MCF 10A (cell line): Measurements from ENCODE around the gene NAPB. TPM values are rescaled to one million over a fixed set of nuclear protein-coding genes. Genes with fewer than 3 reads are reported as not detected.

Source experiments
- BruUV-seq: library from RNA; stranded (reverse); fragments of 400-500 nt; replicated peaks from 2 replicates; lab custom pipeline; 2021; lab: Mats Ljungman, UMichigan
- CTCF ChIA-PET: fragments of 300-600 bp; sonication (Branson Sonifier 250); formaldehyde crosslinking; extraction: SDS; loops from one replicate; lab custom pipeline; 2021; ENCODE audit warnings: antibody characterized with exemption, inconsistent platforms; lab: Yijun Ruan, JAX
- POLR2A ChIA-PET: fragments of 300-600, 350-650 bp; sonication (Branson Sonifier 250); formaldehyde crosslinking; extraction: SDS; loops from one replicate; lab custom pipeline; 2020; ENCODE audit warnings: antibody characterized with exemption, inconsistent platforms; lab: Yijun Ruan, JAX
- DNase-seq: peaks from one replicate; pipeline ENCODE4 v3.0.0-alpha.2; 2018; ENCODE audit not compliant: unreplicated experiment
- H3K27ac Mint-ChIP-seq: one replicate; pipeline ENCODE4 v1.8.0; 2022; ENCODE audit warnings: mild to moderate bottlenecking, low read depth, mixed read lengths; ENCODE audit not compliant: unreplicated experiment
- H3K27me3 Mint-ChIP-seq: one replicate; pipeline ENCODE4 v1.8.0; 2022; ENCODE audit warnings: mixed read lengths; ENCODE audit not compliant: insufficient read depth, unreplicated experiment
- H3K36me3 Mint-ChIP-seq: one replicate; pipeline ENCODE4 v1.8.0; 2022; ENCODE audit warnings: mild to moderate bottlenecking, moderate library complexity, mixed read lengths; ENCODE audit not compliant: insufficient read depth, unreplicated experiment
- H3K4me1 Mint-ChIP-seq: one replicate; pipeline ENCODE4 v1.8.0; 2022; ENCODE audit warnings: mixed read lengths; ENCODE audit not compliant: insufficient read depth, unreplicated experiment
- H3K4me3 Mint-ChIP-seq: one replicate; pipeline ENCODE4 v1.8.0; 2022; ENCODE audit warnings: mild to moderate bottlenecking, moderate library complexity, mixed read lengths; ENCODE audit not compliant: unreplicated experiment
- H3K9me3 Mint-ChIP-seq: one replicate; pipeline ENCODE4 v1.8.0; 2022; ENCODE audit warnings: mixed read lengths; ENCODE audit not compliant: unreplicated experiment
- intact Hi-C: fragments of 100-400 bp; cut with micrococcal nuclease; formaldehyde crosslinking; loops from 2 replicates; pipeline ENCODE4 v1.14.1; 2022
- total RNA-seq: library from RNA; stranded (reverse); gene quantifications from 2 replicates; pipeline ENCODE4 v1.2.3, GENCODE V29; 2022
- TF ChIP-seq, protein P1 (sequence below): fragments of 200-600 bp; IDR thresholded peaks from one replicate; pipeline ENCODE4 v1.8.0; 2022; ENCODE audit warnings: antibody characterized with exemption, mild to moderate bottlenecking; ENCODE audit not compliant: unreplicated experiment

NAPB gene
- total RNA-seq, 1 experiment from 2014 or later = 9.6 TPM

DNA sequence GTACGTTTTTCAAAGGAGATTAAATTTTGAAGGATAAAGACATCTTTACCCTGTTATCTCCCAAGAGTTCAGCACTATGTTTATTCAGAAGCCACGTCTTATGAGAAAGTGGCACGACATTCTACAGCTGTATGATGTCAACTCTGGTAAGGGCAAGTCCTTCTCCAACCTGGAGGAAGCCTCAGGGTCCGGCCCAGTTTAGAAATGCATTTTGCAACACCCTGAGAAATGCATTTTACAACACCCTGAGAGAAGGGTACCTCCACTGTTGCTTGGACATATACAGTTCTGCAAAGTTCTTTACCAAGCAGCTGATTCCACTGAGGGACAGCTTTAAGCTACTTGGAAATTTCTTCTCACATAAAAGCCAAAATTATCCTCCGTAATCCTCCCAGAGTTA lies 17.5 kb downstream of the NAPB start:
- H3K27ac Mint-ChIP-seq = no peak overlapping the region
- CTCF ChIA-PET = interaction anchor here (0.6 to 3.6 kb wide), 10 partner anchors 12 to 203 kb away, joined by 3 to 19 read pairs (median 4); partner anchors contain the start of genes CST9 and NXT1

DNA sequence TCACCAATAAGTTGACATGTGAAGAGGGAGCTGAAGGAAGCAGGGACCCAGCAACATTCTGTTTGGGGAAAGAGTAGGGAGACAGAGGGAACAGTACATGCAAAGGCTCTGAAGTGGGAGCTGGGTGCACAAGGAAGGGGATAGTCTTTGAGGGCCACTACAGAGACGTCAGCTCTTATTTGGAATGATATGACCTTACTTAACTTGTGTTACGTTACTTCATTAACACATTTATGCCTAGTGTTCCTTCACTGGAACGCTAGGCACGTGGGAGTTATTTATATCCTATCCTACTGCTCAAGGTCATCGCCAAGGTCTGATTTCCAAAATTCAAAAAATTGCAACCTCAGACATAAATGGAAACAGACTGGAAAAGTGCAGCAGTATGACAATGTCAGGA lies 20.2 kb downstream of the NAPB start:
- Mint-ChIP-seq H3K4me1 (peaks cover 12% of the 10 kb centered on the region), H3K36me3 (peaks cover 45% of the 10 kb centered on the region), H3K27ac (no peak overlapping the region), H3K9me3 (no peaks in the 10 kb centered on the region), H3K4me3 (no peak overlapping the region), H3K27me3 (no peaks in the 10 kb centered on the region)
- intact Hi-C loops = no loop called here
- no peak for DNase-seq
- CTCF ChIA-PET = interaction anchor here (0.5 to 2.2 kb wide), 5 partner anchors 25 to 1798 kb away, joined by 3 to 5 read pairs (median 3); no protein-coding TSS in a partner anchor
- TF ChIP-seq, protein P1, sequence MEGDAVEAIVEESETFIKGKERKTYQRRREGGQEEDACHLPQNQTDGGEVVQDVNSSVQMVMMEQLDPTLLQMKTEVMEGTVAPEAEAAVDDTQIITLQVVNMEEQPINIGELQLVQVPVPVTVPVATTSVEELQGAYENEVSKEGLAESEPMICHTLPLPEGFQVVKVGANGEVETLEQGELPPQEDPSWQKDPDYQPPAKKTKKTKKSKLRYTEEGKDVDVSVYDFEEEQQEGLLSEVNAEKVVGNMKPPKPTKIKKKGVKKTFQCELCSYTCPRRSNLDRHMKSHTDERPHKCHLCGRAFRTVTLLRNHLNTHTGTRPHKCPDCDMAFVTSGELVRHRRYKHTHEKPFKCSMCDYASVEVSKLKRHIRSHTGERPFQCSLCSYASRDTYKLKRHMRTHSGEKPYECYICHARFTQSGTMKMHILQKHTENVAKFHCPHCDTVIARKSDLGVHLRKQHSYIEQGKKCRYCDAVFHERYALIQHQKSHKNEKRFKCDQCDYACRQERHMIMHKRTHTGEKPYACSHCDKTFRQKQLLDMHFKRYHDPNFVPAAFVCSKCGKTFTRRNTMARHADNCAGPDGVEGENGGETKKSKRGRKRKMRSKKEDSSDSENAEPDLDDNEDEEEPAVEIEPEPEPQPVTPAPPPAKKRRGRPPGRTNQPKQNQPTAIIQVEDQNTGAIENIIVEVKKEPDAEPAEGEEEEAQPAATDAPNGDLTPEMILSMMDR = no peak
- POLR2A ChIA-PET = interaction anchor here (0.7 to 8.9 kb wide), 4 partner anchors 9 to 43 kb away, joined by 3 to 145 read pairs (median 4); partner anchors contain the start of gene NAPB
- BruUV-seq = no TSS peak

More for the DNA sequence above, 17.5 kb downstream of the NAPB start:
- H3K36me3 Mint-ChIP-seq = peaks cover 27% of the 10 kb centered on the region
- BruUV-seq = no TSS peak
- intact Hi-C loops = no loop called here
- no peaks in the 10 kb centered on the region for H3K27me3 Mint-ChIP-seq
- POLR2A ChIA-PET = interaction anchor here (0.6 to 8.9 kb wide), 10 partner anchors 9 to 53 kb away, joined by 3 to 145 read pairs (median 5); partner anchors contain the start of genes GZF1, NAPB and NXT1
- TF ChIP-seq, protein P1 = no peak
- no peak for DNase-seq
- no peak overlapping the region for H3K4me3 Mint-ChIP-seq
- H3K4me1 Mint-ChIP-seq = peaks cover 12% of the 10 kb centered on the region
- no peaks in the 10 kb centered on the region for H3K9me3 Mint-ChIP-seq

GRCh38 chr20:23399568-23400241 lies 21.6 kb downstream of the NAPB start:
- TF ChIP-seq, protein P1 = no peak
- ChIA-PET CTCF (interaction anchor here (0.9 to 1.3 kb wide), 4 partner anchors 9 to 207 kb away, joined by 3 to 6 read pairs (median 3); no protein-coding TSS in a partner anchor), POLR2A (interaction anchor here (0.6 to 8.9 kb wide), 3 partner anchors 8 to 19 kb away, joined by 3 to 145 read pairs (median 5); partner anchors contain the start of gene NAPB)
- Mint-ChIP-seq H3K27ac (no peak overlapping the region), H3K9me3 (no peaks in the 10 kb centered on the region), H3K36me3 (peaks cover 44% of the 10 kb centered on the region), H3K27me3 (no peaks in the 10 kb centered on the region), H3K4me1 (peaks cover 6% of the 10 kb centered on the region), H3K4me3 (no peak overlapping the region)
- intact Hi-C loops = no loop called here
- no peak for DNase-seq
- BruUV-seq = no TSS peak

DNA sequence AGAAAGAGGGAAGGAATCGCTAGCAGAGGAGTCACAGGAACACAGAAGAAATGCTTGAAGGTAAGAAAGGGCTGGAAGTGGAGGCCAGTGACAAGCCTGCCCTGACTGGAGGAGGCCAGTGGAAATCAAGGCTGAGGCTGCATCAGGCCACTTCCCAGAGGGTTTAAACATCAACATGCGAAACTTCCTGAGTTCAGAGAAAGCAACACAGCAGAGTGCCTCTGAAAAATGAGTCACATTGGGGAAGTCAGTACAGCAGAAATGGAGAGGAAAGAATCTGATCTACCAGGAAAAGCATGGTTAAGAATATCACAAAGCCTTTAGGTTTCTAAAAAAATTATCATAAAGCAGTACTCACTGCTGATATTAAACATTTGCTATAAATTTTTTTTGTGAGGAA lies 23.3 kb downstream of the NAPB start:
- BruUV-seq = no TSS peak
- DNase-seq = no peak
- Mint-ChIP-seq H3K4me1 (no peaks in the 10 kb centered on the region), H3K27me3 (no peaks in the 10 kb centered on the region), H3K36me3 (peaks cover 57% of the 10 kb centered on the region), H3K27ac (no peak overlapping the region), H3K9me3 (no peaks in the 10 kb centered on the region), H3K4me3 (no peak overlapping the region)
- TF ChIP-seq, protein P1 = no peak
- intact Hi-C loops = no loop called here
- POLR2A ChIA-PET = interaction anchor here (0.7 to 1.4 kb wide), 2 partner anchors 22 to 26 kb away, joined by 3 read pairs; no protein-coding TSS in a partner anchor
- CTCF ChIA-PET = no interaction called here
